H1 (cell line): ENCODE results near the gene SLC13A5.

Experiments
- CTCF ChIP-seq, 3 experiments: IDR thresholded peaks; 1 replicate in 2 of 3; 2 replicates in 1 of 3; pipeline versions ENCODE4 v1.5.1 to v1.6.1; 2011; ENCODE audit warnings: low read length in 3 of 3, mild to moderate bottlenecking in 3 of 3, inconsistent platforms in 2 of 3, low read depth in 1 of 3, moderate library complexity in 1 of 3; ENCODE audit not compliant: insufficient read depth in 1 of 3; ENCODE audit errors: control extremely low read depth in 1 of 3
- E2F6 ChIP-seq: IDR thresholded peaks from 2 replicates; pipeline ENCODE4 v1.6.1; 2012; ENCODE audit warnings: inconsistent platforms
- EP300 ChIP-seq, 2 experiments: IDR thresholded peaks; 1 replicate in 1 of 2; 2 replicates in 1 of 2; pipeline ENCODE4 v1.6.1; 2011 to 2012; ENCODE audit warnings: low read depth in 2 of 2, low read length in 2 of 2, mild to moderate bottlenecking in 2 of 2, borderline replicate concordance in 1 of 2, inconsistent platforms in 1 of 2, moderate library complexity in 1 of 2
- JUN ChIP-seq: IDR thresholded peaks from 2 replicates; pipeline ENCODE4 v1.6.1; 2011; ENCODE audit warnings: low read depth, mild to moderate bottlenecking, improper control_type of control experiment, low read length
- POLR2A ChIP-seq, 2 experiments: IDR thresholded peaks; 1 replicate in 1 of 2; 2 replicates in 1 of 2; pipeline ENCODE4 v1.6.1; 2011; ENCODE audit warnings: low read depth in 2 of 2, low read length in 2 of 2, mild to moderate bottlenecking in 2 of 2; ENCODE audit errors: control extremely low read depth in 1 of 2
- RBBP5 ChIP-seq: IDR thresholded peaks from 2 replicates; pipeline ENCODE4 v1.7.1; 2012; ENCODE audit warnings: low read depth, mild to moderate bottlenecking, inconsistent platforms, low read length, moderate library complexity, borderline replicate concordance
- ZNF274 ChIP-seq: IDR thresholded peaks from 2 replicates; pipeline ENCODE4 v1.7.0; 2012; ENCODE audit warnings: low read length, borderline replicate concordance; ENCODE audit errors: extremely low read depth

- TF ChIP-seq JUN (no peak), EP300 (IDR thresholded peaks at IDR 0.05; ENCODE audit: borderline replicate concordance in 1 of 2, low read depth in 2 of 2, low read length in 2 of 2) (no peak), CTCF (IDR thresholded peaks at IDR 0.05; ENCODE audit: control extremely low read depth in 1 of 3, insufficient read depth in 1 of 3, low read depth in 1 of 3, low read length in 3 of 3) (no peak), RBBP5 (no peak), ZNF274 (no peak), E2F6 (no peak), POLR2A (IDR thresholded peaks at IDR 0.05; ENCODE audit: control extremely low read depth in 1 of 2, low read depth in 2 of 2, low read length in 2 of 2) (no peak)
These were observed 10.8 kb upstream of the SLC13A5 start for GRCh38 chr17:6724009-6724408.
